Activated CD4-positive, alpha-beta T cell treated with anti-CD3 and anti-CD28 coated beads, Interleukin-2, amount 10 ng/mL, durations not matched to agents 24 days and 14 days (primary cell): ENCODE results near the gene JDP2. TPM values are rescaled to one million over a fixed set of nuclear protein-coding genes. Genes with fewer than 3 reads are reported as not detected.

Experiments used
- DNase-seq: peaks from one replicate; pipeline ENCODE4 v3.0.0; 2022
- H3K27ac Mint-ChIP-seq: one replicate; pipeline ENCODE4 v1.8.0; 2022; ENCODE audit warnings: mild to moderate bottlenecking, mixed read lengths
- H3K27me3 Mint-ChIP-seq: one replicate; pipeline ENCODE4 v1.8.0; 2022; ENCODE audit warnings: mixed read lengths
- H3K36me3 Mint-ChIP-seq: one replicate; pipeline ENCODE4 v1.8.0; 2022; ENCODE audit warnings: low read depth, mild to moderate bottlenecking, mixed read lengths
- H3K4me1 Mint-ChIP-seq: one replicate; pipeline ENCODE4 v1.8.0; 2021; ENCODE audit warnings: mixed read lengths
- H3K4me3 Mint-ChIP-seq: one replicate; pipeline ENCODE4 v1.8.0; 2022; ENCODE audit warnings: mild to moderate bottlenecking, moderate library complexity, mixed read lengths
- H3K9me3 Mint-ChIP-seq: one replicate; pipeline ENCODE4 v1.8.0; 2021; ENCODE audit warnings: mixed read lengths
- intact Hi-C: fragments of 100-400 bp; cut with micrococcal nuclease; formaldehyde crosslinking; loops from one replicate; pipeline ENCODE4 v1.15.1; 2023
- total RNA-seq: library from RNA; stranded (reverse); gene quantifications from 2 replicates; pipeline ENCODE4 v1.2.3, GENCODE V29; 2022

The JDP2 gene
- total RNA-seq, 1 donor from 2014 or later: 1.1 TPM

GRCh38 chr14:75479770-75480600 lies 52.2 kb downstream of the JDP2 start:
- Mint-ChIP-seq H3K9me3 (no peaks in the 10 kb centered on the region), H3K4me1 (no peaks in the 10 kb centered on the region), H3K36me3 (no peaks in the 10 kb centered on the region), H3K4me3 (no peak overlapping the region), H3K27me3 (peaks cover 19% of the 10 kb centered on the region), H3K27ac (no peak overlapping the region)
- intact Hi-C loops: loop anchor here (10.0 kb wide), 1 partner anchor 145 kb away; no protein-coding TSS in a partner anchor
- no peak for DNase-seq

- Mint-ChIP-seq H3K27ac (no peak overlapping the region), H3K4me3 (no peak overlapping the region), H3K9me3 (no peaks in the 10 kb centered on the region), H3K4me1 (peaks cover 14% of the 10 kb centered on the region), H3K36me3 (no peaks in the 10 kb centered on the region), H3K27me3 (peaks cover 18% of the 10 kb centered on the region)
- no peak for DNase-seq
- intact Hi-C loops: loop anchor here (10.0 kb wide), 1 partner anchor 148 kb away; no protein-coding TSS in a partner anchor
Measured at GRCh38 chr14:75482366-75482765, 54.5 kb downstream of the JDP2 start.

GRCh38 chr14:75484711-75485429 lies 57.0 kb downstream of the JDP2 start:
- no peak for DNase-seq
- no peaks in the 10 kb centered on the region for H3K36me3 Mint-ChIP-seq
- peaks cover 24% of the 10 kb centered on the region for H3K4me1 Mint-ChIP-seq
- intact Hi-C loops: loop anchor here (5.0 to 10.0 kb wide), 2 partner anchors 37 to 150 kb away; partner anchors contain the start of gene BATF
- H3K9me3 Mint-ChIP-seq: no peaks in the 10 kb centered on the region
- H3K4me3 Mint-ChIP-seq: no peak overlapping the region
- H3K27me3 Mint-ChIP-seq: peaks cover 13% of the 10 kb centered on the region
- no peak overlapping the region for H3K27ac Mint-ChIP-seq

- peaks cover 27% of the 10 kb centered on the region for H3K4me1 Mint-ChIP-seq
- no peak overlapping the region for H3K4me3 Mint-ChIP-seq
- H3K36me3 Mint-ChIP-seq: no peaks in the 10 kb centered on the region
- DNase-seq: no peak
- intact Hi-C loops: loop anchor here (5.0 to 10.0 kb wide), 2 partner anchors 36 to 152 kb away; partner anchors contain the start of gene BATF
- no peak overlapping the region for H3K27ac Mint-ChIP-seq
- no peaks in the 10 kb centered on the region for H3K9me3 Mint-ChIP-seq
- peaks cover 4% of the 10 kb centered on the region for H3K27me3 Mint-ChIP-seq
Measured at GRCh38 chr14:75486318-75486717, 58.5 kb downstream of the JDP2 start.

- peak; percentile 75 for DNase-seq
- H3K4me1 Mint-ChIP-seq: peaks cover 27% of the 10 kb centered on the region
- no peaks in the 10 kb centered on the region for H3K9me3 Mint-ChIP-seq
- peak overlapping the region; percentile 65 for H3K27ac Mint-ChIP-seq
- intact Hi-C loops: loop anchor here (1.0 to 10.0 kb wide), 3 partner anchors 35 to 180 kb away; partner anchors contain the start of gene BATF
- H3K27me3 Mint-ChIP-seq: peaks cover 2% of the 10 kb centered on the region
- H3K4me3 Mint-ChIP-seq: peak overlapping the region; percentile 22
- H3K36me3 Mint-ChIP-seq: no peaks in the 10 kb centered on the region
Measured at GRCh38 chr14:75487155-75487671, 59.4 kb downstream of the JDP2 start.

GRCh38 chr14:75489480-75489837 lies 61.6 kb downstream of the JDP2 start:
- Mint-ChIP-seq H3K36me3 (no peaks in the 10 kb centered on the region), H3K9me3 (no peaks in the 10 kb centered on the region), H3K4me3 (no peak overlapping the region), H3K27ac (no peak overlapping the region), H3K27me3 (no peaks in the 10 kb centered on the region), H3K4me1 (peaks cover 43% of the 10 kb centered on the region)
- intact Hi-C loops: loop anchor here (5.0 to 10.0 kb wide), 2 partner anchors 33 to 155 kb away; partner anchors contain the start of gene BATF
- DNase-seq: no peak

GRCh38 chr14:75491376-75491978 lies 63.7 kb downstream of the JDP2 start:
- H3K36me3 Mint-ChIP-seq: no peaks in the 10 kb centered on the region
- H3K4me1 Mint-ChIP-seq: peaks cover 53% of the 10 kb centered on the region
- intact Hi-C loops: no loop called here
- no peak overlapping the region for H3K27ac Mint-ChIP-seq
- no peak overlapping the region for H3K4me3 Mint-ChIP-seq
- H3K9me3 Mint-ChIP-seq: no peaks in the 10 kb centered on the region
- no peaks in the 10 kb centered on the region for H3K27me3 Mint-ChIP-seq
- DNase-seq: no peak

GRCh38 chr14:75492832-75493591 lies 65.2 kb downstream of the JDP2 start:
- intact Hi-C loops: loop anchor here (1.0 kb wide), 1 partner anchor 17 kb away; no protein-coding TSS in a partner anchor
- Mint-ChIP-seq H3K9me3 (no peaks in the 10 kb centered on the region), H3K4me3 (peak overlapping the region; percentile 31)

GRCh38 chr14:75493592-75494087 lies 65.8 kb downstream of the JDP2 start:
- Mint-ChIP-seq H3K36me3 (no peaks in the 10 kb centered on the region), H3K9me3 (no peaks in the 10 kb centered on the region), H3K4me3 (no peak overlapping the region), H3K27me3 (no peaks in the 10 kb centered on the region), H3K27ac (peak overlapping the region; percentile 84), H3K4me1 (peaks cover 55% of the 10 kb centered on the region)
- intact Hi-C loops: loop anchor here (1.0 kb wide), 1 partner anchor 17 kb away; no protein-coding TSS in a partner anchor
- DNase-seq: no peak

More at GRCh38 chr14:75492832-75493591, 65.2 kb downstream of the JDP2 start:
- Mint-ChIP-seq H3K36me3 (no peaks in the 10 kb centered on the region), H3K27me3 (no peaks in the 10 kb centered on the region), H3K4me1 (peaks cover 56% of the 10 kb centered on the region), H3K27ac (peak overlapping the region; percentile 84)
- DNase-seq: no peak

- DNase-seq: no peak
- H3K36me3 Mint-ChIP-seq: no peaks in the 10 kb centered on the region
- H3K27me3 Mint-ChIP-seq: no peaks in the 10 kb centered on the region
- no peak overlapping the region for H3K27ac Mint-ChIP-seq
- no peak overlapping the region for H3K4me3 Mint-ChIP-seq
- intact Hi-C loops: loop anchor here (5.0 kb wide), 1 partner anchor 68 kb away; the partner anchor contains the start of gene JDP2
- H3K4me1 Mint-ChIP-seq: peaks cover 51% of the 10 kb centered on the region
- H3K9me3 Mint-ChIP-seq: no peaks in the 10 kb centered on the region
Measured at GRCh38 chr14:75494896-75495295, 67.1 kb downstream of the JDP2 start.

- H3K4me3 Mint-ChIP-seq: no peak overlapping the region
- H3K4me1 Mint-ChIP-seq: peaks cover 51% of the 10 kb centered on the region
- no peak for DNase-seq
- peak overlapping the region; percentile 32 for H3K27ac Mint-ChIP-seq
- intact Hi-C loops: loop anchor here (5.0 kb wide), 1 partner anchor 68 kb away; the partner anchor contains the start of gene JDP2
- H3K27me3 Mint-ChIP-seq: no peaks in the 10 kb centered on the region
- no peaks in the 10 kb centered on the region for H3K9me3 Mint-ChIP-seq
- H3K36me3 Mint-ChIP-seq: no peaks in the 10 kb centered on the region
Measured at GRCh38 chr14:75495399-75495798, 67.6 kb downstream of the JDP2 start.

GRCh38 chr14:75495882-75496281 lies 68.1 kb downstream of the JDP2 start:
- intact Hi-C loops: loop anchor here (2.0 to 5.0 kb wide), 2 partner anchors 65 to 69 kb away; partner anchors contain the start of gene JDP2
- Mint-ChIP-seq H3K27me3 (no peaks in the 10 kb centered on the region), H3K9me3 (no peaks in the 10 kb centered on the region), H3K36me3 (no peaks in the 10 kb centered on the region), H3K4me3 (no peak overlapping the region), H3K4me1 (peaks cover 48% of the 10 kb centered on the region), H3K27ac (peak overlapping the region; percentile 90)
- DNase-seq: no peak
